Kidney glomerular epithelial cell (primary cell): ENCODE results near the gene HOXC5.

ENCODE experiments used
- DNase-seq: peaks from one replicate; lab custom pipeline; 2025; lab: John Stamatoyannopoulos, UW

HOXC5 gene

DNA sequence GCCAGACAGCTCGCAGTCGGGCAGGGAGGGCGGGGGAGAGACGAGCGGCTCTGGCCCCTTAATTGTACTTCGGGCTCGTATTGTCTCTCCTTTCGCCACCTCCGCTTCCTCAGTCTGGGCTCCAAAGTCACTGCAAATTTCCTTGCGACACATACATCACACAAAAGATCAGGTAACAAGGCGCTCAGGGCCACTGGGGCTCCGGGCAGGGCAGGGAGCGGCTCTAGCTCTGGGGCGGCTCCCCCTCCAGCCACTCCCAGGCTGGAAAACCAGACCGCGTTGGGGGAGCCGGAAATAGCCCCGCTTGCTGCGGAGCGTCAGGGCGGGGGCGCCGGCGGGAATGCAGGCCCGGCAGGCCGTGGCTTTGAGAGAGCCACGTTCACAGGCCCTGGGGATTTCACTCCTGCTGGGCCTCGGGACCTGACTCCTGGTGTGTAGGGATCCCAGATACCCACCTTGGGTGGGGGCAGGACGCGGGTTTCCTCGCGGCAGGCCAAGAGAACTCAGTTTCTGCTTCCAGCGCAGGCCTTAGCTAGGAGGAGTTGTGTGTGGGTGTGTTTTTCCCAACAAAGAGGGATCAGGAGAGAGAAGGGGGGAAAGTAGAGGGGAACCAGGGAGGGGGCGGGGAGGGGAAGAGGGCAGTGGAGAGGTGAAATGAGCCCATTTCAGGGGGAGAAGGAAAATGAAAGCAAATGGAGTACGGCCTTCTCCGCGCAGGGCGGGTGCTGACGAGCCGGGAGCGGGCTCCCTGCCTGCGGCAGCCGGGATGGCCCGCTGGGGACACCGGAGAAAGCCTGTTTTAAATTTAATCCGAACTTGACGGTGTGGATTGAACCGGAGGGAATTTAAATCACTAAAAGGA is 37.2 kb upstream of the HOXC5 start:
- DNase-seq, result peak; percentile 75

- peak; percentile 75 for DNase-seq
Observed at GRCh38 chr12:53996240-53997203, 36.3 kb upstream of the HOXC5 start.

DNA sequence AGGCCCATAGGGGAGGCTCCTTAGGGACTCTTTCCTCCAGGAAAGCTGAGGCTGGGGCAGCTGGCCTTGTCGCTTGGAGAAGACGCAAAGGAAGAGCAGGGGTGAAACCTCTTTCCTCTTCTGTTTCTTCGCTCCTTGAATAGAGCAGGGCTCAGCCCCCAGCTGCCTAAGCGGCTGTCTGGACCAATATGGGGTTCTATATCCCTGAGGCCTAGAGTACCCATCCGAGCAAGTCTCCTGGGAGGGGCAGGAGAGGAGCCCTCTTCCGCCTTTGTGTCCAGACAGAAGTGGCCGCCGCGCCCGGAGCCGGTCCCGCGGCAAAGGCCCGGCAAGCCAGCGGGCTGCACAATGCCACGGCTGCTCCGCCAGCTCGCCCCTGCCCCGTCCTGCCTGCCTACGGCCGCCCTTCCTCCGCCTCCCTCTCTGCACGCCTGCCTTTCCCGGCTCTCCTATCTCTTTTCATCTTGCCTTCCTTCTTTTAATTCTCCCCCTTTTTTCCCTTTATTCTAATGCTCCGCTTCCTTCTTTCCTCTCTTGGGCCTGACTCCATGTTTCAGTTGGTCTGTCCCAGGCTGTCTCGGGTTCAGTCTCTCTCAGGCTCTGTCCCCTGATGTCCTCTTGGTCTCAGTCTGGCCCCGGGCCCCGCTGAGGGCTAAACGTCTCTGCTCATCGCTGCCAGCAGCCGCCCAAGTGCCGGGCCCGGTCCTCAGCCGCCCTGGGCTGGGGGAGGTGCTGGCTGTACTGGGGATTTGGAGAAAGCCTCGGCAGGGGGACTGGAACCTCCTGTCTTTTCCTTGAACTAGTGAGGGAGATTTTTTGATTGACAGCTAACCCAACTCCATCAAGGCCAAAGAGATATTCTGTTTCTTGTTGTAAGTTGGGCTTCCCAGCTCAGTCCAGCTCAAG is 35.4 kb upstream of the HOXC5 start:
- DNase-seq, result no peak

- no peak for DNase-seq
Observed at GRCh38 chr12:53998110-53998899, 34.5 kb upstream of the HOXC5 start.

DNA sequence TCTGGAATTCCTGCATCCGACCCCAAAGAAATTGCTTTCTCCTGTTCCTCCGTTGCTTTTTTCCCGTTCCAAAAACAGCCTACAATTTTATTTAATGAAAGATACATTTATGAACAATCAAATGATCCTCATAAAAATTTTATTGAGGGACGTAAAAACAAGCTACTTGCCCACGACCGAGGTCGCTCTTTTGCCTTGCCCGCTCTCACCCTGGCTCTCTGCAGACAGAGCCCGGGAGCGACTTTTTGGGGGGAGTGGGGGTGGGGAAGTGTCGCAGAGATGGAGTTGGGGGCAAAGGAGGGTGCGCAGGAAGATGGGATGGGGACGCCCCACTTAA is 34.0 kb upstream of the HOXC5 start:
- no peak for DNase-seq

- peak; percentile 61 for DNase-seq
Observed at GRCh38 chr12:53999559-54000115, 33.2 kb upstream of the HOXC5 start.

GRCh38 chr12:54000116-54001114 is 32.4 kb upstream of the HOXC5 start, which contains the start of gene HOXC9:
TSS of gene HOXC9 (plus strand) at chr12:54000161. CDS start at chr12:54000189, 28 bp downstream.
- DNase-seq, result no peak

DNA sequence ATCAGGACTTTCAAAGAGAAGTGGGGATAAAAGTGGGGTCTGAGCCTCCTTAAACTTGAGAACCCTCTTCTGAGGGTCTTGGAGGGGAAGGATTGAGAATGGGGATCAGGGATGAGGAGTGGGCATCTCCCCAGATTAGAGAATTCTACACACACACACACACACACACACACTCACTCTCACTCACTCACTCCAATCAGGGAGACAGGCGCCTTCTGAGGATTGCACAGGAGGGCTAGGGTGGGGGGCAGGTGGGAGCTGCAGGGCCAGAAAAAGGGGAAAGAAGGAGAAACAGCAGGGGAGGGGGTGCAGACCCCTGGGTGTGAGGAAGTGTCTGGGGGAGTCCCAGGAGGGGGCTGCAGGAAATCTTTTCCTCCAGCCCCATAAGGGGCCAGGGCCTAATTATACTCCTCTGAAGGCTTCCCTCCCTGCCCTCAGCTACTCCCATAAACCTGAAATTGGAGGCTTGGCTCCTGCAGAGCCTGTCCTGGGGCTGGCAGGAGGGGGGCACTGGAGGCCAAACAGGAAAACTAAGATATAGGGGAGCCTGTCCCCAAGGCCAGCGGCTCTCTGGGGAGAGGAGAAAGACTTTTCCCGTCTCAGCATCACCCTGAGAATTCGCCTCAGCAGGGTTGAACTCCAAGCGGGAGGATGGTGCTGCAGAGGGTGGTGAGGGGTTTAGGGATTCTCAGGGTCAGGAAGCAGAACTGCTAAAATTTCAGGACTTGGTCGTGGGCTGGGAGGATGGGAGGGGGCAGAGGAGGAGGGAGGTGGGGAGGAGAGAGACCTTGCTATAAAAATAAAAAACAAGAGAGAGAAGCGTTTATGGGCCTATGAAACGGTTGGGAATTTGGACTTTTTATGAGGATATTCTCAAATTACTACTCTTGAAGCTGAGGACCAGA is 31.3 kb upstream of the HOXC5 start:
- DNase-seq, result no peak

DNA sequence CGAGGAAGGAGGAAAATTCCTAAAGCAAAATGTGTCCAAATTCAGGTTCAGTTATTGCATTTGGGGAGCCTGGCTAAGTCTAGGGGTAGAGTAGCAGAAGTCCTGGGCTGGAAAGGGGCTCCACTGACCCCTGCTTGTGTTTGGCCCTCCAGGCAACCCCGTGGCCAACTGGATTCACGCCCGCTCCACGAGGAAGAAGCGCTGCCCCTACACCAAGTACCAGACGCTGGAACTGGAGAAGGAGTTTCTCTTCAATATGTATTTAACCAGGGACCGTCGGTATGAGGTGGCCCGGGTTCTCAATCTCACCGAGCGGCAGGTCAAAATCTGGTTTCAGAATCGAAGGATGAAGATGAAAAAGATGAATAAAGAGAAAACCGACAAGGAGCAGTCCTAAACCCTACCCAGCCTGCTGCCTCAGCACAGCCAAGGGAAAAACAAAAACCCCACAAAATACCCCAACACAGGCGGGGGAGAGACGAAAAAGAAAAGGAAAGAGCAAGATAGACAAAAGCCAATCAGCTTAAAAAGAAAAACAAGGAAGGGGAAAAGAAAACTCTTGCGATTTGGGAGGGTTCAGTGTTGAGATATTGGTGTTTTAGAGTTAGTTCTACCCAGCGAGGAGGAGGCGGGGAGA is 30.5 kb upstream of the HOXC5 start:
- DNase-seq, result no peak

DNA sequence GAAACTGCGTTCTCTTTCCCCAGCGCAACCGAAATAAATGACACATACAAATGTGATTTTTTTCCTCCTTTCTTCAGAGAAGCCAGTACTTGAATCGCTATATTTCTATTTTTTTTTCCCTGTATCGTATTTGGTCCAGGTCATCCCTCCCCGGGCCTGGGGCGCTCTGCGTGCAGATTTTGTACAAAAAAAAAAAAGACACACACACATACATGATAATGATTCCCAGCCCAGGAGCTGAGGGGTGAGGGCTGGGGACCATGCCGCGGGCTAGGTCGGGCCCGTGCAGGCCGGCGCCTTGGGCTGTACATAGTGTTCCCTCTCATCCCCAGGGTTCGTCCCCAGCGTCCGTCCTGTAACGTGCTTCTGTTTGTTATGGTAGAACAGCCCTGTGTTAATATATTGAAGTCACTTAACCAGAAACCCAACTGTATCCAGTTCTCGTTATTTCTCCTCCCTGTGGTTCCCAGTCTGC is 29.9 kb upstream of the HOXC5 start:
- no peak for DNase-seq

DNA sequence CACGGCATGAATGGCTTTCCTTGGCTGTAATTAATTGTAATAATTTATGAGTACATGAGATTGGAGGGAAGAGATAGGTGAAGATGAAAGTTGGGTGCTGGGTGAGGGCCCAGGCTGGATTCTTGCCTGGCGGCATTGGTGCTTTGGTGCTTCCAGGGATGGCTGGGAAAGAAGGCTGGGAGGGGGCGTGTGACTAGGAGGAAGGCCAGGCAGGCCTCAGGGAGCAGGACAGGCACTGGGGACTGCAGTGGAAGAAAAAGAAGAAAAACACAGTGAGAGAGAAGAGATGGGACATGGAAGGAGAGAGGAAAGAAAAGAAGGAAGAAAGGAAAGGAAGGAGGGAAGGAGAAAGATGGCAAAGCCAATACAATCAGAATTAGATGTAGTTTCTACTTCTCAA is 29.2 kb upstream of the HOXC5 start:
- DNase-seq, result no peak

DNA sequence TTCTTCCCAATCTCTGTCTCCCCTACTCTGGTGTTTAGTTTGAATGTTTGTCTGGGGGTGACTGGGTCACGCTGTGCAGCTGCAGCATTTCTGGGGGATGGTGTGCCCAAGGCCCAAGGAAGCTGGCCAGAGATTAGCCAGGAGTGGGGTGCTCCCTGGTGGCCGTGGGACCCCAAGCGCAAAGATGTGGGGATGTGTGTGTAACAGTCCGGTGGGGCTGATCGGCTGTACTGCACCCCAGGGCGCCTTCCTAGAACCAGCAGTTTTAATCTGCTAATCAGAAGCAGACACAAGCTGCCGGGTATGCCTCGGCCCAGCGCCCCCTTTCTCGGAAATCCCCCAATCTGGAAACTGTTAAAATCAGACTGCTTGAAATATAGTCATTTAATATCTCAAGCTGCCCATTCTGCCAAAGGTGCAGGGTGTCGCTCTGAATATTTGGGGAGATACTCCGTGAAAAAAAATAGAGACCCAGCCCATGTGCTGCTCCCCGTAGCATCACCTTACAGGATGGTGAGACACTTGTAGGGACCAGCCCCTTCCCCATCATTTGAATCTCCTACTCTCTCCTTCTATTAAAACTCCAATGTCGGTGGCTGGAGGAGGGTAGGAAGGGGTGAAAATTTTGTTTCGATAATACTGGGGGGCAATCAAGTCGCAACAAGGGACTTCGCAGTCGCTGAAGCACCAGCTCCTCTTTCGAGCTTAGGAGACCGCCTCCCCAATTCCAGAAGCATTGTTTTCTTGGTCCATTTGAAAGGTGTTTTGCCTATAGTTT is 28.6 kb upstream of the HOXC5 start:
- DNase-seq, result no peak

DNA sequence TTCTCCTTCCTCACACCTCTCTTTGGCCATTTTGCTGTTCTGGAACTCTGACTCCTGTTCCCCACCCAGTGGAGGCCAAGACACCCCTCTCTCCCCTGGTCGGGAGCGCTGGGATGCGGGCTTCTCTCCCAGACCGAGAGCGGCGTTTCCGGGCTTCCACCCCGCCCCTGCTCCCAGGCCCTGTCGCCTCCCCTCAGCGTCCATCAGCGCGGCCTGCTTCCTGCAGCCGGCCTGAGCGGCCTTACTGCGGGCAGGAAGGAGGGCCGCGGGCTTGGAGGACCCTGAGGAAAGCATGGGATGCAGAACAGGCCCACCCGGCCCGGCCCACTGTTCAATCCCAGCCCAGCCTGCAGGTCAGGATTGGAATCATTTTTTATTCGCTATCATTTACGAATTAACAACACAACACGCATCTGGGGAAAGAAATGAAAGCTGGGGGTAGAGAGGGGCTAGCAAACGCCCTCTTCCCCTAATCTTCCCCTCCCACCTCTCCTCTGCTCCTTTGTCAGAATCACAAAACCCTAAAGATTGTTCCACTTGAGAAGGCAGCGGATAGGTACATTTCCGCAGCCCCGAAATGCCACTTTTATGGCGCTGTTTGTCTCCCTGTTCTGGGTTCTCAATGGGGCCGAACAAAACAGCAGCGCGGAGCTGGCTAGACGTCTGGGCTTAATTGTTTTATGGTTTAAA is 27.9 kb upstream of the HOXC5 start:
- no peak for DNase-seq

DNA sequence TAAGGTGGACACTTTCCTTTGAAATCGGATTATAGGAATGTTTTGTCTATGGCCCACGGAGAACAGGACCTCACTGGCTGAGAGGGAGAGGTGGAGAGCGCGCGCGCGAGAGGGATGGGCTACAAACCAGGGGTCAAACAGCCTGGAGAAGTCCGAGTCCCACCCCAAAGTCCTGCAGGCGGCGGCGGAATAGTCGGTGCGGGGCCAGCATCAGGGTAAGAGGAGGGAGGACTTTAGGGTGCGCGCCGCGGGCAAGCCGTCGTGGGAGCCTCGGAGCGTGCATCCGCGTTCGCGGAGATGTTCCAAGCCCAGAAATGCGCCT is 27.4 kb upstream of the HOXC5 start:
- DNase-seq, result no peak

GRCh38 chr12:54005853-54006558 is 26.8 kb upstream of the HOXC5 start:
- DNase-seq, result peak; percentile 71
